ENCODE results near the gene LACTBL1.

- TF ChIP-seq CTCF (conservative IDR thresholded peaks at IDR 0.05; ENCODE audit: low read depth in 2 of 2) (no peak), POLR2AphosphoS5 (IDR thresholded peaks at IDR 0.05; ENCODE audit: low read depth) (no peak), REST (IDR thresholded peaks at IDR 0.05; ENCODE audit: unreplicated experiment) (no peak), JUNB (IDR thresholded peaks at IDR 0.05; ENCODE audit: unreplicated experiment) (no peak), CREB1 (CRISPR knock-in tag; IDR thresholded peaks at IDR 0.05; ENCODE audit: low read depth) (no peak), EZH2 (IDR thresholded peaks at IDR 0.05; ENCODE audit: low read depth, unreplicated experiment) (no peak), EZH2phosphoT487 (IDR thresholded peaks at IDR 0.05; ENCODE audit: unreplicated experiment) (no peak), ZNF331 (CRISPR knock-in tag; IDR thresholded peaks at IDR 0.05; ENCODE audit: low read depth) (no peak), ZNF462 (CRISPR knock-in tag; IDR thresholded peaks at IDR 0.05) (no peak), STAT1 (IDR thresholded peaks at IDR 0.05; ENCODE audit: unreplicated experiment) (no peak), NANOG (IDR thresholded peaks at IDR 0.05; ENCODE audit: borderline replicate concordance) (no peak), ZNF114 (CRISPR knock-in tag; IDR thresholded peaks at IDR 0.05) (no peak)
- TF ChIP-seq, protein P1, sequence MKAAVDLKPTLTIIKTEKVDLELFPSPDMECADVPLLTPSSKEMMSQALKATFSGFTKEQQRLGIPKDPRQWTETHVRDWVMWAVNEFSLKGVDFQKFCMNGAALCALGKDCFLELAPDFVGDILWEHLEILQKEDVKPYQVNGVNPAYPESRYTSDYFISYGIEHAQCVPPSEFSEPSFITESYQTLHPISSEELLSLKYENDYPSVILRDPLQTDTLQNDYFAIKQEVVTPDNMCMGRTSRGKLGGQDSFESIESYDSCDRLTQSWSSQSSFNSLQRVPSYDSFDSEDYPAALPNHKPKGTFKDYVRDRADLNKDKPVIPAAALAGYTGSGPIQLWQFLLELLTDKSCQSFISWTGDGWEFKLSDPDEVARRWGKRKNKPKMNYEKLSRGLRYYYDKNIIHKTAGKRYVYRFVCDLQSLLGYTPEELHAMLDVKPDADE (IDR thresholded peaks at IDR 0.05), result no peak
Observed at GRCh38 chr1:22917989-22918388, 54.7 kb downstream of the LACTBL1 start.
